GM12878 (cell line): ENCODE measurements around the gene PCK2. TPM values are rescaled to one million over a fixed set of nuclear protein-coding genes. Genes with fewer than 3 reads are reported as not detected.

Source experiments
- ATAC-seq: fragments of 200-7000 bp; cut with Tn5 transposase; 3 replicates; pipeline ENCODE4 v1.9.1; 2020; ENCODE audit warnings: mild to moderate bottlenecking, moderate library complexity
- BruUV-seq: library from RNA; stranded (reverse); fragments of 400-500 nt; replicated peaks from 2 replicates; lab custom pipeline; 2021; lab: Mats Ljungman, UMichigan
- CTCF ChIA-PET: fragments of 300-600 bp; sonication (Branson Sonifier 250); formaldehyde crosslinking; extraction: SDS; loops from one replicate; lab custom pipeline; 2021; ENCODE audit warnings: inconsistent platforms; lab: Yijun Ruan, JAX
- POLR2A ChIA-PET: fragments of 350-600 bp; formaldehyde crosslinking; extraction: SDS; loops from one replicate; lab custom pipeline; 2021; ENCODE audit warnings: inconsistent platforms; lab: Charles Lee
- RAD21 ChIA-PET: fragments of 300-600 bp; sonication (Branson Sonifier 250); formaldehyde crosslinking; loops from one replicate; lab custom pipeline; 2023; ENCODE audit warnings: antibody characterized with exemption; ENCODE audit not compliant: unreplicated experiment; lab: Charles Lee
- SMC1A ChIA-PET: fragments of 300-600 bp; sonication (Branson Sonifier 250); formaldehyde crosslinking; loops from one replicate; lab custom pipeline; 2023; ENCODE audit not compliant: unreplicated experiment, uncharacterized antibody; lab: Charles Lee
- DNase-seq: peaks from one replicate; pipeline ENCODE4 v3.0.0-alpha.2; 2011; ENCODE audit warnings: low read depth, low spot score
- FAIRE-seq: peaks from 3 replicates; lab custom pipeline; 2011; peaks lifted over from hg19 to GRCh38; lab: Jason Lieb, UNC
- H2AFZ ChIP-seq: 2 replicates; pipeline ENCODE4 v1.6.0; 2011; ENCODE audit warnings: low read depth, low read length, control low read depth; ENCODE audit not compliant: control insufficient read depth
- H3K27ac ChIP-seq: 2 replicates; pipeline ENCODE4 v1.5.1; 2011; ENCODE audit warnings: control low read depth; ENCODE audit not compliant: control insufficient read depth, insufficient read depth
- H3K27me3 ChIP-seq, 2 experiments: replicated peaks in 1 of 2; 2 replicates each; pipeline versions ENCODE4 v1.6.0 to v1.6.1; 2011; ENCODE audit warnings: low read length in 1 of 2; ENCODE audit not compliant: control insufficient read depth in 2 of 2, insufficient read depth in 2 of 2
- H3K36me3 ChIP-seq, 2 experiments: 2 replicates each; pipeline ENCODE4 v1.5.1; 2011; ENCODE audit warnings: low read length in 1 of 2; ENCODE audit not compliant: control insufficient read depth in 2 of 2, insufficient read depth in 2 of 2
- H3K4me1 ChIP-seq: 2 replicates; pipeline ENCODE4 v1.6.1; 2011; ENCODE audit warnings: mild to moderate bottlenecking, low read length, moderate library complexity, mixed read lengths; ENCODE audit not compliant: control insufficient read depth, insufficient read depth
- H3K4me2 ChIP-seq: 2 replicates; pipeline ENCODE4 v1.6.0; 2011; ENCODE audit warnings: control low read depth; ENCODE audit not compliant: control insufficient read depth, insufficient read depth
- H3K4me3 ChIP-seq: fragments of 200-600 bp; sonication (generic); 2 replicates; pipeline ENCODE4 v1.5.1; 2016
- H3K79me2 ChIP-seq: 2 replicates; pipeline ENCODE4 v1.6.0; 2011; ENCODE audit warnings: low read length; ENCODE audit not compliant: control insufficient read depth, insufficient read depth
- H3K9ac ChIP-seq: 2 replicates; pipeline ENCODE4 v1.8.0; 2011; ENCODE audit warnings: low read length, control low read depth, mixed read lengths; ENCODE audit not compliant: control insufficient read depth, insufficient read depth
- H3K9me3 ChIP-seq: replicated peaks from 3 replicates; pipeline ENCODE4 v1.5.1; 2011; ENCODE audit warnings: mild to moderate bottlenecking, low read length; ENCODE audit not compliant: control insufficient read depth, insufficient read depth
- H4K20me1 ChIP-seq: 2 replicates; pipeline ENCODE4 v1.6.0; 2011; ENCODE audit not compliant: control insufficient read depth, insufficient read depth
- ASH2L ChIP-seq: fragments of 300-600, 200-600 bp; sonication (generic); IDR thresholded peaks from 2 replicates; pipeline ENCODE4 v1.6.1; 2017; ENCODE audit warnings: low read depth, mild to moderate bottlenecking, borderline replicate concordance
- BCL11A ChIP-seq: IDR thresholded peaks from 2 replicates; pipeline ENCODE4 v1.6.1; 2011; ENCODE audit warnings: low read depth, low read length
- CEBPZ ChIP-seq: fragments of 150-350 bp; IDR thresholded peaks from 2 replicates; pipeline ENCODE4 v1.6.1; 2016; ENCODE audit warnings: low read depth, low read length
- CUX1 ChIP-seq: IDR thresholded peaks from 2 replicates; pipeline ENCODE4 v1.6.1; 2012; ENCODE audit warnings: improper control_type of control experiment, low read depth, low read length; ENCODE audit not compliant: insufficient replicate concordance
- EP300 ChIP-seq, 2 experiments: fragments of 150-350 bp in 1 of 2; IDR thresholded peaks; 2 replicates each; pipeline ENCODE4 v1.6.1; 2011 to 2012; ENCODE audit warnings: low read depth in 2 of 2, low read length in 2 of 2, borderline replicate concordance in 1 of 2, improper control_type of control experiment in 1 of 2, inconsistent platforms in 1 of 2; ENCODE audit not compliant: control insufficient read depth in 1 of 2
- SUPT20H ChIP-seq: IDR thresholded peaks from 2 replicates; pipeline ENCODE4 v1.6.1; 2011; ENCODE audit warnings: low read depth, mild to moderate bottlenecking, low read length, moderate library complexity, borderline replicate concordance; ENCODE audit not compliant: control insufficient read depth
- TARDBP ChIP-seq: IDR thresholded peaks from 2 replicates; pipeline ENCODE4 v1.6.1; 2016; ENCODE audit warnings: borderline replicate concordance
- YY1 ChIP-seq: IDR thresholded peaks from 2 replicates; pipeline ENCODE4 v1.6.1; 2011; ENCODE audit warnings: low read depth, mild to moderate bottlenecking, low read length
- ZBTB4 ChIP-seq: fragments of 450-650 bp; formaldehyde crosslinking; IDR thresholded peaks from 2 replicates; pipeline ENCODE4 v1.4.0; 2022; ENCODE audit warnings: mild to moderate bottlenecking, moderate library complexity
- WGBS: methylation state at CpG from one replicate; pipeline ENCODE4 v1.1.6; 2016; ENCODE audit warnings: low lambda C conversion rate; ENCODE audit not compliant: insufficient replicate concordance, insufficient coverage; ENCODE audit errors: missing lambda C conversion rate; 5-methylcytosine and 5-hydroxymethylcytosine counted together
- in situ Hi-C: fragments of 300-500 bp; cut with MboI; formaldehyde crosslinking; loops from 9 replicates; pipeline ENCODE4 v1.14.3; 2018; ENCODE audit warnings: mixed read lengths
- intact Hi-C: fragments of 100-400 bp; cut with micrococcal nuclease; formaldehyde crosslinking; loops from one replicate; pipeline ENCODE4 v1.14.2; 2022; ENCODE audit not compliant: unreplicated experiment
- polyA plus RNA-seq, 11 experiments: library from polyadenylated mRNA; depleted of rRNA in 4 of 11; unstranded in 6 of 11; stranded (reverse) in 5 of 11; fragments of >200 nt; fragmentation: Nextera tagmentation in 4 of 11; fragmentation: Illumina TruSeq in 1 of 11; extraction: Ambion mirVana in 4 of 11; extraction: Trizol in 1 of 11; gene quantifications; 1 replicate in 1 of 11; 2 replicates in 10 of 11; pipeline versions ENCODE4 v1.2.1 to v1.2.3, GENCODE V29; 2011 to 2016; ENCODE audit warnings: inconsistent platforms in 2 of 11, missing spikeins in 2 of 11, low read depth in 1 of 11
- total RNA-seq, 4 experiments: library from RNA; depleted of rRNA in 3 of 4; stranded (reverse); fragments of >200 nt in 3 of 4; fragmentation: Illumina TruSeq in 1 of 4; extraction: Trizol in 1 of 4; gene quantifications; 2 replicates each; pipeline versions ENCODE4 v1.2.1 to v1.2.3, GENCODE V29; 2013 to 2021

PCK2 gene
- total and polyA plus RNA-seq, 10 of the 15 experiments (the other 5 are each of a cell fraction or from before 2014, with no cell fraction given), result 6.6 to 110 (median 44.6) TPM

DNA sequence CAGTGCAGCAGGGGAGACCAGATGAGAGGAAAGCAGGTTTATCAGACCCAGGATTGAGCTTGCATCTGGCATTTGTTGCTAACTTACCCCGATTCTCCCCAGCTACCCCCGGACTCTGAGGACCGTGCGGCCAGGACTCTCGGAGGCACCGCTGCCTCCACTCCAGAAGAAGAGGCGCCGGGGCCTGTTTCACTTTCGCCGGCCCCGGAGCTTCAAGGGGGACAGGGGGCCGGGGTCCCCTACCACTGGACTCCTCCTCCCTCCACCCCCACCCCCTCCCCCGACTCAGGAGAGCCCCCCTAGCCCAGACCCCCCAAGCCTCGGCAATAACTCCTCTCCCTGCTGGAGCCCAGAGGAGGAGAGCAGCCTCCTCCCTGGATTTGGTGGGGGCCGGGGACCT, 29.3 kb upstream of the PCK2 start:
- ChIA-PET SMC1A (interaction anchor here (1.6 kb wide), 1 partner anchor 44 kb away, joined by 5 read pairs; no protein-coding TSS in a partner anchor), CTCF (interaction anchor here (1.1 to 1.5 kb wide), 2 partner anchors 16 to 27 kb away, joined by 3 read pairs; no protein-coding TSS in a partner anchor), RAD21 (no interaction called here), POLR2A (no interaction called here)
- no peak overlapping the region for H3K4me3 ChIP-seq
- in situ Hi-C loops, result no loop called here
- BruUV-seq, result no TSS peak
- no peak overlapping the region for H3K9ac ChIP-seq
- peaks cover 0 to 2% of the 10 kb centered on the region in 2 experiments; a peak in 3 of 4 replicates for H3K27me3 ChIP-seq
- intact Hi-C loops, result no loop called here
- H3K9me3 ChIP-seq, result no peaks in the 10 kb centered on the region
- WGBS, result 74% methylated on average over 9 of the region's 15 CpGs
- H3K36me3 ChIP-seq, result no peaks in the 10 kb centered on the region
- no peak for DNase-seq
- no peaks in the 10 kb centered on the region for H4K20me1 ChIP-seq
- no peak overlapping the region for H3K27ac ChIP-seq
- no peak overlapping the region for H2AFZ ChIP-seq
- no peak overlapping the region for H3K4me2 ChIP-seq
- no peaks in the 10 kb centered on the region for H3K4me1 ChIP-seq
- ATAC-seq, result no peak
- FAIRE-seq, result no peak
- H3K79me2 ChIP-seq, result no peaks in the 10 kb centered on the region
- no peak for TF ChIP-seq YY1
- TF ChIP-seq ZBTB4, result no peak
- no peak for TF ChIP-seq CUX1
- TF ChIP-seq SUPT20H, result no peak
- no peak for TF ChIP-seq CEBPZ
- TF ChIP-seq EP300 (IDR thresholded peaks at IDR 0.05; ENCODE audit: borderline replicate concordance in 1 of 2, control insufficient read depth in 1 of 2, low read depth in 2 of 2, low read length in 2 of 2), result no peak
- TF ChIP-seq TARDBP, result no peak
- no peak for TF ChIP-seq BCL11A
- no peak for TF ChIP-seq ASH2L
